Measurements from ENCODE around the gene TTBK1.
A peak's percentile ranks its signal among the peaks of the same experiment; 100 is the strongest.

The TTBK1 gene

DNA sequence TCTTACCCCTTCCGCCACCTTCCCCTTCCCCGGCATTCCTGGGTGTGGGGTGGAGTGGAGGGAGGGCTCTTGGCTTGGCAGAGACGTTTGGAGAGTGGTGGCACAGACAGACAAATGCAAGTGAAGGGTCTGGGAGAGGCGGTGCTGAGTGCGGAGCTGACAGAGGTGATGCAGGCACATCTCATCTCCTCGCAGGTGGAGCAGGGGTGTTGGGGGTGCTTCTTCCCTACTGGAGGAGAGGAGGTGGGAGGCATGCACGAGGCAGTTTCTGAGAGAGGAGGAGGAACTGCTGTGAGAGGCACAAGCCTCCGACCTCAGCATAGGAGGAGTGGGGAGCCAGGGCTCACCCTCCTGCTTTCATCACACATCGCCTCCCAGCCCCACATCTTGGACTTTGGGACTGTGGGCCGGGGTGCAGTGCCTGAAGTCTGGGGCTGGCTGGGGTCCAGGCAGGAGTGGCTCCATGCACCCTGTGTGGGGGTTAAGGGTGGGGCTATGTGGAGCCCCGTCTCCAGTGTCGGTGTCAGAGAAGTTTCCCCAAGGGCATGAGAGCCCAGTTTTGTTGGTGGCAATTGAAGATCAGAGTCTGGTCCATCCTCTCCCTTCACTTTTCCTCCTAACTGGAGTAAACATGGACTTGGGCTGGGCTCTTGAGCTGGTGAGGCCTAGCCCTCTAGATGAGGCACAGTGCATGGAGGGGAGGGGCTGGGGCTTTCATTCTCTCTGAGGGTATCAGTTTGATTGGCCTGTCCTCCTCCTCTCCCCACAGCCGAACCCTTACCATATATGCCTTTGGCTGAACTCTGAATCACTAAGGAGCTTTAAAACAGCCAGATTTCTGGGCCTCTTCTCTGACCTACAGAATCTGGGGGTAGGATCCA is 34.6 kb downstream of the TTBK1 start:
- no peaks in the 10 kb centered on the region for H3K79me2 ChIP-seq (ENCODE audit: low read length)
- H3K4me2 ChIP-seq (ENCODE audit: low read length), result no peak overlapping the region
- H3K4me3 ChIP-seq (ENCODE audit: low read length), result no peak overlapping the region
- no peaks in the 10 kb centered on the region for H4K20me1 ChIP-seq (ENCODE audit: insufficient read depth, low read length)
- TF ChIP-seq EZH2phosphoT487 (IDR thresholded peaks at IDR 0.05; ENCODE audit: low read depth), result no peak
- TF ChIP-seq, protein P1, sequence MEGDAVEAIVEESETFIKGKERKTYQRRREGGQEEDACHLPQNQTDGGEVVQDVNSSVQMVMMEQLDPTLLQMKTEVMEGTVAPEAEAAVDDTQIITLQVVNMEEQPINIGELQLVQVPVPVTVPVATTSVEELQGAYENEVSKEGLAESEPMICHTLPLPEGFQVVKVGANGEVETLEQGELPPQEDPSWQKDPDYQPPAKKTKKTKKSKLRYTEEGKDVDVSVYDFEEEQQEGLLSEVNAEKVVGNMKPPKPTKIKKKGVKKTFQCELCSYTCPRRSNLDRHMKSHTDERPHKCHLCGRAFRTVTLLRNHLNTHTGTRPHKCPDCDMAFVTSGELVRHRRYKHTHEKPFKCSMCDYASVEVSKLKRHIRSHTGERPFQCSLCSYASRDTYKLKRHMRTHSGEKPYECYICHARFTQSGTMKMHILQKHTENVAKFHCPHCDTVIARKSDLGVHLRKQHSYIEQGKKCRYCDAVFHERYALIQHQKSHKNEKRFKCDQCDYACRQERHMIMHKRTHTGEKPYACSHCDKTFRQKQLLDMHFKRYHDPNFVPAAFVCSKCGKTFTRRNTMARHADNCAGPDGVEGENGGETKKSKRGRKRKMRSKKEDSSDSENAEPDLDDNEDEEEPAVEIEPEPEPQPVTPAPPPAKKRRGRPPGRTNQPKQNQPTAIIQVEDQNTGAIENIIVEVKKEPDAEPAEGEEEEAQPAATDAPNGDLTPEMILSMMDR (IDR thresholded peaks at IDR 0.05; ENCODE audit: low read depth, low read length), result no peak
- no peak overlapping the region for H2AFZ ChIP-seq (ENCODE audit: low read depth, low read length)
- H3K27me3 ChIP-seq (ENCODE audit: low read depth, low read length), result peaks cover 21% of the 10 kb centered on the region; the same call in 1 of the 2 replicates
- no peak overlapping the region for H3K27ac ChIP-seq (ENCODE audit: low read length)
- H3K4me1 ChIP-seq (ENCODE audit: low read length), result peaks cover 9% of the 10 kb centered on the region
- H3K9me3 ChIP-seq (ENCODE audit: insufficient read depth, low read length), result no peaks in the 10 kb centered on the region
- no peak overlapping the region for H3K9ac ChIP-seq (ENCODE audit: low read length)
- no peaks in the 10 kb centered on the region for H3K36me3 ChIP-seq (replicated peaks; ENCODE audit: low read depth, low read length)

DNA sequence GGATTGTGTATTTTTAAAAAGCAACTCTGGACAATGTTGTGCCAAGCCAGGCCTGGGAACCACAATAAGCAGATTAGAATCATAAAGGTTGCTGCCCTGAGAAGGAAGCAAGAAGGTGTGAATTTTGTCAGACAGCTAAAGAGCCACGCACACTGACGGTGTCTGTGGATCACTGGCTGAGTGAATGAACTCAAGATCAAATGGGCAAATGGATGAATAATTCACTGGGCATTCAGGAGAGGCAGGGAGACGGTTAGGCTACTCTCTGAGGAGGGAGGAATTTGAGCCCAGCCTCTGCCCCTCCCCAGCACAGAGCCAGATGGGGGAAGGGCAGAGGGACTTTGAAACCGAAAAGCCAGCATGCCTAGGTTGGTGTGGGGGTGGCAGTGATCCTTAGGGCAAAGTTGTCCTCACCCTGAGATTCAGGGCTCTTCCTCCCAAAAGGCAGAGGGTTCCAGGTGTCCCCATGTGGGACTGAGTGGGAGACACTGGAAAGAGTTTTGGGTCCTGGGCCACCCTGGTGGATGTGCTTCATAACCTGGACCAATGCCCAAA is 35.3 kb downstream of the TTBK1 start:
- H3K27ac ChIP-seq (ENCODE audit: low read length), result no peak overlapping the region
- H3K4me1 ChIP-seq (ENCODE audit: low read length), result peaks cover 9% of the 10 kb centered on the region
- H3K9me3 ChIP-seq (ENCODE audit: insufficient read depth, low read length), result no peaks in the 10 kb centered on the region
- no peaks in the 10 kb centered on the region for H3K79me2 ChIP-seq (ENCODE audit: low read length)
- H3K27me3 ChIP-seq (ENCODE audit: low read depth, low read length), result peaks cover 21% of the 10 kb centered on the region; the same call in 1 of the 2 replicates
- H3K36me3 ChIP-seq (replicated peaks; ENCODE audit: low read depth, low read length), result no peaks in the 10 kb centered on the region
- H4K20me1 ChIP-seq (ENCODE audit: insufficient read depth, low read length), result no peaks in the 10 kb centered on the region
- no peak overlapping the region for H3K4me2 ChIP-seq (ENCODE audit: low read length)
- no peak overlapping the region for H2AFZ ChIP-seq (ENCODE audit: low read depth, low read length)
- no peak overlapping the region for H3K9ac ChIP-seq (ENCODE audit: low read length)
- TF ChIP-seq EZH2phosphoT487 (IDR thresholded peaks at IDR 0.05; ENCODE audit: low read depth), result no peak
- TF ChIP-seq, protein P1 (IDR thresholded peaks at IDR 0.05; ENCODE audit: low read depth, low read length), result no peak
- H3K4me3 ChIP-seq (ENCODE audit: low read length), result no peak overlapping the region

DNA sequence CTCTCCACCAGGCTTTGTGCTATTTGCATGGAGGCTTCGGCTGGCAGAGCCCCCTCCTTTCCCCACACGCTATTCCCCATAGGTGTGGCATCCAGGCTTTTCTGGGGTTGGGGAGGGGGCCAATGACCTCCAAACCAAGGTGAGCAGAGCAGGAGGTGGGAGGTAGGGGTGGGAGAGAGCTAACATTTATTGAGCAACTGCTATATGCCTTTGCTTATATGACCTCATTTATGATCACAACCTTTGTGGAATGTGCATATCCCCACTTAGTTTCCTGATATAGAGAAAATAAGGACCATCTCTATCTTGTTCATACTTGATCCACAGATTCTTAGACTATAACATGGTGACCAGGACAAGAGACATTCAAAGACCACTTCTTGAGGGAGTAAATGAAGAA is 37.0 kb downstream of the TTBK1 start:
- H3K79me2 ChIP-seq (ENCODE audit: low read length), result no peaks in the 10 kb centered on the region
- H3K4me2 ChIP-seq (ENCODE audit: low read length), result no peak overlapping the region
- H3K4me3 ChIP-seq (ENCODE audit: low read length), result no peak overlapping the region
- no peaks in the 10 kb centered on the region for H4K20me1 ChIP-seq (ENCODE audit: insufficient read depth, low read length)
- H3K27ac ChIP-seq (ENCODE audit: low read length), result no peak overlapping the region
- TF ChIP-seq, protein P1 (IDR thresholded peaks at IDR 0.05; ENCODE audit: low read depth, low read length), result no peak
- TF ChIP-seq EZH2phosphoT487 (IDR thresholded peaks at IDR 0.05; ENCODE audit: low read depth), result no peak
- H3K36me3 ChIP-seq (replicated peaks; ENCODE audit: low read depth, low read length), result no peaks in the 10 kb centered on the region
- no peak overlapping the region for H3K9ac ChIP-seq (ENCODE audit: low read length)
- H2AFZ ChIP-seq (ENCODE audit: low read depth, low read length), result no peak overlapping the region
- H3K27me3 ChIP-seq (ENCODE audit: low read depth, low read length), result peaks cover 21% of the 10 kb centered on the region; the same call in 1 of the 2 replicates
- no peaks in the 10 kb centered on the region for H3K9me3 ChIP-seq (ENCODE audit: insufficient read depth, low read length)
- peaks cover 9% of the 10 kb centered on the region for H3K4me1 ChIP-seq (ENCODE audit: low read length)

DNA sequence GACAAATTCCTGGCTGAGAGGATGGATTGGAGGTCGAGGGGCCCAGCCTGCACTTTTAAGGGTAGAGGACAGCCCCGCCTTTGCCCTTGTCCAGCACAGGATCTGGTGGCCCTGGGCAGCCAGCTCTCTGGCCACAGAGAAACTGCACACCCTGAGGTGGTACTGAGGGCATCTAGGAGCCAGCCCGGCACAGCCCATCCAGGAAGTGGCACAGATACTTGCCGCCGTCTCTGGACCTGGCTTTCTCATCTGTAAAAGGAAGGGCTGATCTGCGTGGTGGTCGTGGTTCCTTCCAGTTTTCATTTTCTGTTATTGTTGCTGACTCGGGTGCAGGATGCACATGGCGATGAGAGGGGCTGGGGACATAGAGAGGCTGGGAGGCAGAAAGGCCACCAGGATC is 38.8 kb downstream of the TTBK1 start:
- Histone ChIP-seq H3K9ac (ENCODE audit: low read length) (no peak overlapping the region), H3K27ac (ENCODE audit: low read length) (no peak overlapping the region), H2AFZ (ENCODE audit: low read depth, low read length) (0 out of 2 replicates have a peak overlapping the region, but pooled peaks have one; percentile 43), H4K20me1 (ENCODE audit: insufficient read depth, low read length) (no peaks in the 10 kb centered on the region), H3K36me3 (replicated peaks; ENCODE audit: low read depth, low read length) (no peaks in the 10 kb centered on the region), H3K4me1 (ENCODE audit: low read length) (no peaks in the 10 kb centered on the region), H3K79me2 (ENCODE audit: low read length) (no peaks in the 10 kb centered on the region), H3K27me3 (ENCODE audit: low read depth, low read length) (peaks cover 14% of the 10 kb centered on the region; the same call in 1 of the 2 replicates), H3K4me2 (ENCODE audit: low read length) (no peak overlapping the region), H3K4me3 (ENCODE audit: low read length) (no peak overlapping the region), H3K9me3 (ENCODE audit: insufficient read depth, low read length) (no peaks in the 10 kb centered on the region)
- TF ChIP-seq, protein P1 (IDR thresholded peaks at IDR 0.05; ENCODE audit: low read depth, low read length), result no peak
- no peak for TF ChIP-seq EZH2phosphoT487 (IDR thresholded peaks at IDR 0.05; ENCODE audit: low read depth)

All from OCI-LY3 (cell line).